Sigmoid colon (tissue), 4 donors: ENCODE results near the gene CLMN.
"Not testable (repeated sequence)": the region's sequence is repeated elsewhere in the genome, so short reads cannot be mapped to it uniquely, and the experiment has no call there.

Source experiments
- EP300 ChIP-seq, 4 donors: sonication (generic); formaldehyde crosslinking; IDR thresholded peaks; one replicate each; pipeline ENCODE4 v1.6.1; 2017; ENCODE audit warnings: antibody characterized with exemption in 4 of 4
- POLR2A ChIP-seq, 2 donors: fragments of 450-650 bp; IDR thresholded peaks; one replicate each; pipeline ENCODE4 v1.6.1; 2016; ENCODE audit warnings: antibody characterized with exemption in 2 of 2, mild to moderate bottlenecking in 2 of 2, moderate library complexity in 2 of 2
- POLR2AphosphoS5 ChIP-seq, 4 donors: sonication (generic); formaldehyde crosslinking; IDR thresholded peaks; one replicate each; pipeline ENCODE4 v1.6.1; 2017; ENCODE audit warnings: antibody characterized with exemption in 4 of 4
- TF ChIP-seq, protein P1 (sequence below), 4 experiments: fragments of 450-650 bp in 3 of 4; fragments of 200-600 bp in 1 of 4; IDR thresholded peaks; one replicate each; pipeline ENCODE4 v1.5.1; 2016 to 2019; ENCODE audit warnings: antibody characterized with exemption in 4 of 4, mild to moderate bottlenecking in 3 of 4, moderate library complexity in 2 of 4

DNA sequence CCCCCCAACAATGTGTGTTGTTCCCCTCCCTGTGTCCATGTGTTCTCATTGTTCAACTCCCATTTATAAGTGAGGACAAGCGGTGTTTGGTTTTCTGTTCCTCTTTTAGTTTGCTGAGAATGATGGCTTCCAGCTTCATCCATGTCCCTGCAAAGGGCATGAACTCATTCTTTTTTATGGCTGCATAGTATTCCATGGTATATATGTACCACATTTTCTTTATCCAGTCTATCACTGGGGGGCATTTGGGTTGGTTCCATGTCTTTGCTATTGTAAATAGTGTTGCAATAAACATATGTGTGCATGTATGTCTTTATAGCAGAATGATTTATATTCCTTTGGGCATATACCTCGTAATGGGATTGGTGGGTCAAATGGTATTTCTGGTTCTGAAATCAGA lies 118.0 kb downstream of the CLMN start:
- TF ChIP-seq POLR2A, EP300, POLR2AphosphoS5 (IDR thresholded peaks at IDR 0.05): not testable (repeated sequence)
- TF ChIP-seq, protein P1, sequence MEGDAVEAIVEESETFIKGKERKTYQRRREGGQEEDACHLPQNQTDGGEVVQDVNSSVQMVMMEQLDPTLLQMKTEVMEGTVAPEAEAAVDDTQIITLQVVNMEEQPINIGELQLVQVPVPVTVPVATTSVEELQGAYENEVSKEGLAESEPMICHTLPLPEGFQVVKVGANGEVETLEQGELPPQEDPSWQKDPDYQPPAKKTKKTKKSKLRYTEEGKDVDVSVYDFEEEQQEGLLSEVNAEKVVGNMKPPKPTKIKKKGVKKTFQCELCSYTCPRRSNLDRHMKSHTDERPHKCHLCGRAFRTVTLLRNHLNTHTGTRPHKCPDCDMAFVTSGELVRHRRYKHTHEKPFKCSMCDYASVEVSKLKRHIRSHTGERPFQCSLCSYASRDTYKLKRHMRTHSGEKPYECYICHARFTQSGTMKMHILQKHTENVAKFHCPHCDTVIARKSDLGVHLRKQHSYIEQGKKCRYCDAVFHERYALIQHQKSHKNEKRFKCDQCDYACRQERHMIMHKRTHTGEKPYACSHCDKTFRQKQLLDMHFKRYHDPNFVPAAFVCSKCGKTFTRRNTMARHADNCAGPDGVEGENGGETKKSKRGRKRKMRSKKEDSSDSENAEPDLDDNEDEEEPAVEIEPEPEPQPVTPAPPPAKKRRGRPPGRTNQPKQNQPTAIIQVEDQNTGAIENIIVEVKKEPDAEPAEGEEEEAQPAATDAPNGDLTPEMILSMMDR (IDR thresholded peaks at IDR 0.05): not testable (repeated sequence)
